HFF-Myc (cell line): Measurements from ENCODE around the gene CFD.
"Not testable (repeated sequence)": the region's sequence is repeated elsewhere in the genome, so short reads cannot be mapped to it uniquely, and the experiment has no call there.

Source experiments
- DNase-seq: peaks from one replicate; pipeline ENCODE4 v3.0.0-alpha.2; 2011; ENCODE audit warnings: low read depth; ENCODE audit errors: extremely low read depth
- H3K4me3 ChIP-seq: replicated peaks from 2 replicates; pipeline ENCODE4 v1.5.1; 2011; ENCODE audit warnings: low read depth, mild to moderate bottlenecking, control low read depth, low read length
- CTCF ChIP-seq: IDR thresholded peaks from 2 replicates; pipeline ENCODE4 v1.5.1; 2012; ENCODE audit warnings: mild to moderate bottlenecking, low read depth, low read length, control low read depth; ENCODE audit errors: missing control alignments

CFD gene

GRCh38 chr19:843180-843835 is 16.2 kb upstream of the CFD start:
- no peak for DNase-seq
- H3K4me3 ChIP-seq = no peak overlapping the region
- TF ChIP-seq CTCF = no peak

GRCh38 chr19:843836-844545 is 15.5 kb upstream of the CFD start:
- DNase-seq = no peak
- no peak overlapping the region for H3K4me3 ChIP-seq
- TF ChIP-seq CTCF = no peak

GRCh38 chr19:844546-844971 is 14.9 kb upstream of the CFD start:
- H3K4me3 ChIP-seq = no peak overlapping the region
- no peak for DNase-seq
- TF ChIP-seq CTCF = no peak

- DNase-seq = no peak
- H3K4me3 ChIP-seq = no peak overlapping the region
- TF ChIP-seq CTCF = no peak
These were observed 13.6 kb upstream of the CFD start for GRCh38 chr19:845707-846521.

- no peak for TF ChIP-seq CTCF
- DNase-seq = no peak
- H3K4me3 ChIP-seq = no peak overlapping the region
These were observed 11.0 kb upstream of the CFD start for GRCh38 chr19:848386-848921.

GRCh38 chr19:849195-849594 is 10.3 kb upstream of the CFD start:
- DNase-seq, H3K4me3 ChIP-seq: not testable (repeated sequence)
